ENCODE measurements around the gene STAC.

Gene STAC

GRCh38 chr3:36512555-36512954 is 132.3 kb downstream of the STAC start:
- no peak for FAIRE-seq
- DNase-seq (ENCODE audit: low spot score), result no peak

DNA sequence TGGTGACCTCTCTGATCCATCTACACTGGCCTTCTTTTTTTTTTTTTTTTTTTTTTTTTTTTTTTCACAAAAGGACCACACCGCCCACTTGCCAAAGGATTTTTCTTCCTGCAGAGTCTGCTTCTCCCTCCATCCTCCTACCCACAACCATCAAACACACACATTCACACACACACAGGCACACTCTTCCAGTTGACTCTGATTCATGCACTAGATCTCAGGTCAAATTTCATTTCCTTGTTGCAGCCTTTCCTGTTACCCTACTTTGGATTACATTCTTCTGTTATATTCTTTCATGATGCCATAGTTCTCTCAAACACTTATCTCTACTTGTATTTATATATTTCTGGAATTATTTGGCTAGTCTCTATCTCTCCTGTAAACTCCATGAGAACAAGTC is 133.9 kb downstream of the STAC start:
- DNase-seq (ENCODE audit: low spot score) (no peak), FAIRE-seq (no peak)

DNA sequence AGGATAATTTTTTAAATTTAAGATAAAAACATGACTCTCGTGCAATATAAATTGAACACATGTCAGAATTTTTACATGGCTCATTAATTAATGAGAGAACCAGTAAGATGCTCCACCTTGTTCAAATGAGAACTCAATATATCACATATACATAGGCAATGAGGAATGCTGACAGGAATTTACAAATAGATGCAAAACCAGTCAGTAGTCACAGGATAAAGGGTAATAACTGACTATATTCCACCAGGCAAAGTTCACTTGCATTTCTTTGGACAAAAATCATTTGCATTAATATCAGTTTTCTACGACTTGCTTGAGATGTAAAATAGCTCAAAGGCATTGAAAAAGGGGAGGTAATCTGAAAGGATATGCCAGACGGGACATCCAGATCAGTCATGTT is 139.4 kb downstream of the STAC start:
- no peak for DNase-seq (ENCODE audit: low spot score)
- FAIRE-seq, result no peak

DNA sequence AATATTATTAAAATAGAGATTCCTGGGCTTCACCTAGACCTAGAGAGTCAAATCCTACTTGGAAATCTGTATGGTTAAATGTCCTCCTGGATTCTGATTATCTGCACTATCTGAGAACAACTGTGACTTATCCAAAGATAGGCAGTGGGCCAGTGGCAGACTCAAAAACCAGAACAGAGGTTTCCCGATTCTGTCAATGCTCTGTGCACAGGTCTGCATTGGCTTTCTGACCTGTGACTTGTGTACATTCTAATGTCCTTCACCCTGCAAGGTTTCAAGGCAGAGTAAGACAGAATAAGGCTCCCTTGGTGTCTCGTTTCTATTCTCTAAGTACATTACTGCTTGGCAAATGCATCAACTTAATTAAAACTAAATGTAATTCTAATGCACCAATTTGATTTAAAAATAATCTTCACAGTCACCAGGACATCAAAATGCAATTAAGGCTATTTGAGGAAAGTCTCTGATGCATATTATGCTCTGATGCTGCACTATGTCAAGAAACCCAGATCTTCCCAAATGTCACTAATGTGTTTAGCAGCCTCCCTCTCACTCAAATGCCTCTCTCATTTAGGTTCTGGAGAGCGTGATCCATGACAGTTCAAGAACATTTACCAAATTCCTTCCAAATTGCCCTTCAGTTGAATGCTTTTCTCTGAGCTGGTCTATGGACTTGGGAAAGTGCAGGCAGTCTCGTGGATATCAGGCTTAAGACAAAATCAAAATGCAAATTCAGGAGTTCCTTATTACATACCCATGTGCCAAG is 140.1 kb downstream of the STAC start:
- no peak for FAIRE-seq
- DNase-seq (ENCODE audit: low spot score), result no peak

- FAIRE-seq (no peak), DNase-seq (ENCODE audit: low spot score) (no peak)
Measured at GRCh38 chr3:36521007-36521379, 140.7 kb downstream of the STAC start.

- FAIRE-seq (no peak), DNase-seq (ENCODE audit: low spot score) (no peak)
Measured at GRCh38 chr3:36524560-36524959, 144.3 kb downstream of the STAC start.

GRCh38 chr3:36525115-36525801 is 145.0 kb downstream of the STAC start:
- no peak for FAIRE-seq
- DNase-seq (ENCODE audit: low spot score), result peak; percentile 45

DNA sequence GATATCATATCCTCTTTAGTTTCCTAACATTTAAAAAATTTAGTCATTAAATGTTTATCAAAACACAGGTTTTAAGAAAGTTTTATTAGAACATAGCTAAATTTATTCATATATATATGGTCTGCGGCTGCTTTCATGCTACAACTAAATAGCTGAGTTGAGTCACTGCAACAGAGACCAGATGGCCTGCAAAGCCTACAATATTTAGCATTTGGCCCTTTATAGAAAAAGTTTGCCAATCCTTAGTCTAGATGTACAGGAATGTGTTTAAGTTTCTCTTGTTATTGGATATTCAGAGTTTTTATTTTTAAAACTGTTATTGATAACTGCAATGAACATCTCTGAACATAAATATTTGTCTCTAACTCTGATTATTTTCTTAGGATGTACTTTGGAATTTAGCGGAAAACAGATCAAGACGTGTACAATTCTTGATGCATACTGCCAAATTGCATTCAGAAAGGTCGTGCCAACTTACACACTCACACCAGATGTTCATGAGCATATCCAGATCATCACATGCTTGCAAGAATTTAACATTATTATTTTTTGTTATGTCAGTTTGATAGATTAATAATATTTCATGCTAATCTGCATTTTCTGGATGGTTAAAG is 157.9 kb downstream of the STAC start:
- FAIRE-seq, result no peak
- no peak for DNase-seq (ENCODE audit: low spot score)

DNA sequence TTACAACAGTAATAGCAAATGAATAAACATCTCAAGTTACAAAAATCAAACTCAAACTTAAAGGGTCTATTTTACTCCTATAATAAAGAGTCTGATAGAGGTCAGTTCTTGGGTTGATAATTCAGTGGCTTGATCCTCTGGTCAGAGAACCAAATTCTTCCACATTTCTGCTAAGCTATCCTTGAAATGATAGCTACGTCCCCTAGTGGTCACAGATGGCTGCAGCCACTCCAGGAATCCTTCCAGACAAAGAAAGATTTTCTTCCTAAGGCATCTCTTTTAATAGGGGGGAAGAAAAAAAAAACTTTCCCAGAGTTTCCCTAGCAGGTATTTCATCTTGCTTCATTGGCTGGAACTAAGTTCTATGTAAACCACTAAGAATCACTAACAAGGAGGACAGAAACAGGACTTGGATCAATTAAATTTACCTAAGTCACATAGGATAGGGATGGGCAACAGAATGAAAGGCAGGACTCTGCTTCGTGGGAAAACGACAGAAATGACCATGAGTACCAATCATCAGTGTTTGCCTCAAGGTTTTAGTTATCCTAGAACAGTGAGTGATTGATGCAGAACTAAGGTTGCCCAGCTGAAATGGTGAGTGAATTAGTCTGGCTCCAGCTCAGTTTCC is 160.7 kb downstream of the STAC start:
- peak; percentile 10 for DNase-seq (ENCODE audit: low spot score)
- FAIRE-seq, result no peak

DNA sequence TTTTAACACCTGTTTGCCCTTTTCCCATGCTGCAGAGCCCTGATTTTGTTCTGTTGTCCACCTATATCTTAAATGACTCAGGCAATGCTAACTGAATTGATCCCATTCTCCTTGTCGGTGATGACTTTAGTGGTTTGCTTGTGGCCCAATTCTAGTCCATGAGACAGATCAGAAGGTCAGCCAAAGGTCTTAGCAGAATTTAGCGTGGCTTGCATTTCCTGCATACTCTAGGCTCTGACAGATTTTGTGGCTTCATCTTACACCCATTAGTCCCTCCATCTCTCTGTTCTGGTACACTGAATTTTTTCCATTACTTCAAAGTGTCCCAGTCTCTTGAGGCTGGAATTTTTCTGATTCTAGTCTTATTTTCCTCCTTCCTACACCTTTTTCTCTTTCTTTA is 161.9 kb downstream of the STAC start:
- peak; percentile 46 for DNase-seq (ENCODE audit: low spot score)
- peak; percentile 81 for FAIRE-seq

- no peak for FAIRE-seq
Measured at GRCh38 chr3:36543276-36543997, 163.1 kb downstream of the STAC start.

DNA sequence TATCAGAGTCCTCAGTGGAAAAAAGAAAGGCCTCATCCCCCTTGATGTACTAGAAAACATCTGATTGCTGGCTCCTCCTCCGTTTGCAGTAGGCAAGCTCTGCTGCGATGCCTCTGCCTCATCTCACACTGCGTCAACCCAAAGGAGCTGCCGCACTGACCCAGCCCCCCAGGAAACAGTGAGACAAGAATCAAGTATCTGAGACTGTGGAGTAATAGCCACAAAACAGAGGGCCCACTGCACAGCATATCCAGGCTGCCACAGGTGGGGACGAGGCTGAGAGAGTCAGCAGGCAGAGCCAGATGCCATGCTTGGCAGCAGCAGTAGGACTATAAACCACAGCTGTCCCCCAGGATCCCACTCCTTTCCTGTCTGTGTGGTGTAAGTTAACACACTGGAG is 165.9 kb downstream of the STAC start:
- no peak for DNase-seq (ENCODE audit: low spot score)

More at GRCh38 chr3:36543276-36543997, 163.1 kb downstream of the STAC start:
- no peak for DNase-seq (ENCODE audit: low spot score)

DNA sequence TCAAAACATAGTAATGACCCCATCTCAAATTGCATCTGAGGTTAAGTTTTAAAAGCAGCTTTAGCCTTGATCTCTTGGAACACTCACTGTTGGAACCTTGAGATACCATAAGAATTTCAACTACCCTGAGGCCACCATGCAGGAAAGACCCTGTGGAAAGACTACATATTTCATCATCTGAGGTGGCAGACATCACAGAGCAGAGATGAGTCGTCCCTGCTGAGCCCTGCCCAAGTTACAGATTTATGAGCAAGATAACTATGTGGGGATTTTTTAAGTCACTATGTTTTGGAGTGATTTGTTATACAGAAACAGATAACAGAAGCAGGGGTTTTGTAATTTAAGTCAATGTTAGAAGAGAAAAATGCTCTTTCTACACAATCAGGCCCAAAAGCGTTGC is 168.4 kb downstream of the STAC start:
- DNase-seq (ENCODE audit: low spot score), result peak; percentile 47
- no peak for FAIRE-seq

More for the DNA sequence above, 165.9 kb downstream of the STAC start:
- FAIRE-seq, result no peak

- FAIRE-seq, result no peak
Measured at GRCh38 chr3:36557021-36557707, 176.9 kb downstream of the STAC start.

GRCh38 chr3:36557708-36558421 is 177.6 kb downstream of the STAC start:
- DNase-seq (ENCODE audit: low spot score) (no peak), FAIRE-seq (no peak)

More at GRCh38 chr3:36557021-36557707, 176.9 kb downstream of the STAC start:
- peak; percentile 20 for DNase-seq (ENCODE audit: low spot score)

DNA sequence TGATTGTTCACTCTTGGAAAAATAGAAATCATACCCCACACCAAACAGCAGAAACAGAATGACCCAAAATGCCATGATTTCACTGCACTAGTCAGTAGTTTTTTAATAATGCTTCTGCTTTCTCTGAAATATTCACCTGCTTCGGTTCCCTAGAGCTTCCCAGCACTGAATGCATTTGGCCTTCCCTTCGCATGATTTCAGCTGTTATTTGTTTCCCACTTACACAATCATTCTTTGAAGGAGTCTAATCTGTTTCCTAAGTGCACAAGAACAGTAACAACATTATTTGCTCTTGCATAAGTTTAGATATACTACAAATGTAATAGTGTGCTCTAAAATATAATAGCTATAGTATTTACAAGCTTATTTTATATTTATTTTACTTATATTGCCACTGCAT is 178.7 kb downstream of the STAC start:
- no peak for DNase-seq (ENCODE audit: low spot score)
- no peak for FAIRE-seq

DNA sequence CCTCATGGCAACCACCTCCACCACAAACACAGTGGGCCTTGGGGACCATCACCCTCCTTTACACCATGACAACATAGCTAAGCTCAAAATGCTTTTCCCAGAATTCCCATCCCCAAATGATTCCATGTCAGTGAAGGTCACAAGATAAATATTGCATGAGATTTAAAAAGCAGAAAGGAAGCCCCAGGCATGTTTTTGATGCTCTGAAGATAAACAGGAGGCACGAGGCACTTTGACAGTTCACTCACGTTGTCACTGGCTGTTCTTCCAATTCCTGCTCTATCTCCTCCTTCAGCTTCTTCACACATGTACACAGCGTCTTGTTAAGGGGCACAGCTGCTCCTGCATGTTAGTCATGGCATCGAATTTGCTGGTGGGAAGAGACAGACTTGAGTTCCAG is 180.4 kb downstream of the STAC start:
- no peak for DNase-seq (ENCODE audit: low spot score)
- FAIRE-seq, result no peak

DNA sequence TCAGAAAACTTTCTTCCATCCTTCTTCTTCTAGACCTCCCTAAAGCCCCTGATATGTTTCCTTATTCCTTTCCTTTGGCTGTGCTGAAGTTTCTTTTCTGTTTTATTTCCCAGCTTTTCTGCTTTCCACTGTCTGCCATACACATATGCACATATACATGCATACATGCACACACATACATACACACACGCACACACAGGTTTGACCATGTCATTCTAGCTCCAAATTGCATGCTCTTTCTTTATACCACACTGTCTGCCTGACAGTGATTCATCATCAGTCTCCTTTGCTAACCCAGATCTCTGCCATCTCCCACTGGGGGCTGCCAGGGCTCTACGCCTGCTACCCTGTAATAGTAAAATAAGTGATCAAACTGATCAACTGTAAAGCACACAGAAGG is 181.3 kb downstream of the STAC start:
- DNase-seq (ENCODE audit: low spot score), result no peak
- no peak for FAIRE-seq

- DNase-seq (ENCODE audit: low spot score) (no peak), FAIRE-seq (no peak)
Measured at GRCh38 chr3:36562945-36563344, 182.6 kb downstream of the STAC start.

DNA sequence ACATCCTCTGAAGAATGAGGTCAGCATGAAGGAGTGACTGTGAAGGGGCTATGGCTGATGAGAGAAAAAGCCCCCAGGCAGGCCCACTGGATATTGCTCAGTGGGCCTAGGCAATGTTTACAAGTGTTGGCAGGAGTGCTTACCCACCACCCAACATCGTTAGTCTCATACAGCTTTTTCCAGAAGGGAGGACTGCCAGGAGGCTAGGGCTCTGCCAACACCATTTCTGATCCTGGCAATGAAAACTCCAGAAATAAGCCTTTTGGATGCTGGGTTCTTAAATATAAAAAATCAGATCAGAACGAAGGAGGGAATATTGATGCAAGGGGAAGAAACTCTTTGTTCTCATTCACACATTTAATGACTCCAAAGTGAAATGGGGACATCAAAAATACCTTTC is 194.9 kb downstream of the STAC start:
- FAIRE-seq, result no peak
- DNase-seq (ENCODE audit: low spot score), result no peak
